Measurements from ENCODE around the gene ARHGDIA.
"Not testable (repeated sequence)": the region's sequence is repeated elsewhere in the genome, so short reads cannot be mapped to it uniquely, and the experiment has no call there.

Gene ARHGDIA

DNA sequence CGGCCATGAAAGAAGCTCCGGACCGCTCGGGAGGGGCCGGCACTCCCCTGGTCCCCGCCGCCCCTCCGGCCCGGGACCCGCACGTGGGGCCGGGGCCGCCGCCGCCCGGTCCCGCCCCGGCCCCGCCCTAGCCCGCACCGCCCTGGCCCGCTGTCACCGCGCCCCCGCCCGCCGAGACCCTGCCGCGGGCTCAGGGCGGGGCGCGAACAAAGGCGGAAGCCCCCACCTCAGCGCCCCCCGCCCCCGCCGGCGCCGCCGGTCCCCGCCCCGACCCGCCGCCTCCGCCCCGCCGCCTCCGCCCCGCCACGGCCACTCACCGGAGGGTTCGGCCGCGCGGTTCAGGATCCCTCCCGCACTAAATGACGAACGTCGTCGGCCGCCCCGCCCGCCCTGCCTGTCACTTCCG is at the start of gene ARHGDIA:
Gene ARHGDIA (minus strand): TSS at position 357 of the 406 bp plus-strand sequence. CDS start 1,407 bp downstream, outside the sequence.
- no peak for DNase-seq (ENCODE audit: low read depth, low spot score)

GRCh38 chr17:81918832-81919545 is 47.9 kb upstream of the ARHGDIA start:
- DNase-seq (ENCODE audit: low read depth, low spot score) = no peak

DNA sequence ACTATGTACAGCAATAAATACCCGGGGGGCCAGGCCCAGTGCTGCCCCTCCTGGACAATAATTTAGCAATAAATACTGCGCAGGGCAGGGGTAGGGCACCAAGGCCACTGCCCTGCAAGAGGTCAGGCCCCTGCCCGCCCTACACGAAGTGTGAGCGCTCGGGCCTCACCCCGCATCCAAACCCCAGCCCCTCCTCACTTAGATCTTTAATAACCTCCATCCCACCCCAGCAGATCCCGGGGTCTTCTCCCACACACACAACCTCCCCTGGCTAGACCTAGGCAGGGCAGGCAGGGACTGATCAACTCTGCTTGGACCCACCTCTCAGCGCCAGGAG is 47.2 kb upstream of the ARHGDIA start:
- DNase-seq (ENCODE audit: low read depth, low spot score) = not testable (repeated sequence)

DNA sequence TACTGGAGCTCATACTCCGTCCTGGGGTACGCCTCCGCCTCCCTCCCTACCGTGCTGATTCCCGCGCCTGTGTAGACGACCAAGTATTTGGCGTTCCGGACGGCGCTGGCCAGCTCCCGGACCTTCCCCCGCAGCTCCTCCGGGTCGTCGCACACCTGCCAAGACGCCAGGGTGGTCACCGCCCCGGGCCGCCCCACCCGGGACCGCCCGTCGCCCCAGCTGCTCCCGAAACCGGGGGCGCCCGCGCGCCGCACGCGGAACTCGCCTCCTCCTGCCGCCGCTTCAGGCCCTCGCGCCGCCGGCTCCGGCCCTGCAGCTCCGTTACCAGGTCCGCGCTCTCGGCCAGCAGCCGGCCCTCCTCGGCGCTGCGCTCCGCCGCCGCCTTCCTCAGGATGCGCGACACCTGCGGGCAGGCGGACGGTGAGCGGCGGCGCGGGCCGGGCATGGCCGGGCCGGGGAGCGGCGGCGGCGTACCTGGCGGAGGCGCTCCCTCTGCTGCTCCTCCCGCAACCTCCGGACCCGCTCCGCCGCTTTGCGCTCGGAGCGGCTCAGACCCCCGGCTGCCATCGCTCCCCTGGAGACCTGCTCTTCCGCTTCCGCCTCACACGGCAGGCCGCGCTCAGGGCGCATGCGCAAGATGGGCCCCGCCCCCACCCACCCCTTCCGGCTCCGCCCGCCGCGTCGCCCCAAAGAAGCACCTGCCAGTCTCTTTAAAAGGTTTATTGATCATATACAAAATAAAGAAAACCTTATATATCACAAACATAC is 46.6 kb upstream of the ARHGDIA start, which contains the start of gene SIRT7:
Gene SIRT7 (minus strand): TSS at position 612 of the 768 bp plus-strand sequence. CDS start 45 bp downstream, at position 567.
- no peak for DNase-seq (ENCODE audit: low read depth, low spot score)

DNA sequence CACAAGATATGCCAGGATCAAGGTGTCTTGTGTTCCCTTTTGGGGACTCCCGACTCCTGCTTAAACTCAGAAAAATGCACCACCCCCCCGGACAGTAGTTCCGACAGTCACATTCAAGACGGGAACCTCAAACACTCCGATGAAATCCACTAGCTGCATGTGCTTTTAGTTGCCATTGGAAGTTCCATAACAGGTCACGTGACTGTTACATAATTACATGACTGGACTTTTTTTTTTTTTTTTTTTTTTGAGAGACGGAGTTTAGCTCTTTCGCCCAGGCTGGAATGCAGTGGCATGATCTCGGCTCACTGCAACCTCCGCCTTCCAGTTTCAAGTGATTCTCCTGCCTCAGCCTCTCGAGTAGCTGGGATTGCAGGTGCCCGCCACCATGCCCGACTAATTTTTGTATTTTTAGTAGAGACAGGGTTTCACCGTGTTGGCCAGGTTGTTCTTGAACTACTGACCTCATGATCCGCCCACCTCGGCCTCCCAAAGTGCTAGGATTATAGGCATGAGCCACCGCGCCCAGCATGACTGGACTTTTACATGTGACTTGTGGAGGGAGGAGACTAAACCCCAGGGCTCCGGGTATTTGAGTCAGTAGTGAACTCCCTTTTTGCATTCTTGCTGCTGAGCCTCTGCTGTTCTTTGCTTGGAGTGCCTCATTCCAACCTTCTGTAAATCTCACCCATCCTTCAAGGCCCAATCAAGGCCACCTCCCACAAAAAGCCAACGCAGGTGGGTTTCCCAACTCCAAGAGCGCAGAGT is 45.3 kb upstream of the ARHGDIA start:
- DNase-seq (ENCODE audit: low read depth, low spot score) = no peak

GRCh38 chr17:81915331-81915730 is 44.2 kb upstream of the ARHGDIA start:
- no peak for DNase-seq (ENCODE audit: low read depth, low spot score)

DNA sequence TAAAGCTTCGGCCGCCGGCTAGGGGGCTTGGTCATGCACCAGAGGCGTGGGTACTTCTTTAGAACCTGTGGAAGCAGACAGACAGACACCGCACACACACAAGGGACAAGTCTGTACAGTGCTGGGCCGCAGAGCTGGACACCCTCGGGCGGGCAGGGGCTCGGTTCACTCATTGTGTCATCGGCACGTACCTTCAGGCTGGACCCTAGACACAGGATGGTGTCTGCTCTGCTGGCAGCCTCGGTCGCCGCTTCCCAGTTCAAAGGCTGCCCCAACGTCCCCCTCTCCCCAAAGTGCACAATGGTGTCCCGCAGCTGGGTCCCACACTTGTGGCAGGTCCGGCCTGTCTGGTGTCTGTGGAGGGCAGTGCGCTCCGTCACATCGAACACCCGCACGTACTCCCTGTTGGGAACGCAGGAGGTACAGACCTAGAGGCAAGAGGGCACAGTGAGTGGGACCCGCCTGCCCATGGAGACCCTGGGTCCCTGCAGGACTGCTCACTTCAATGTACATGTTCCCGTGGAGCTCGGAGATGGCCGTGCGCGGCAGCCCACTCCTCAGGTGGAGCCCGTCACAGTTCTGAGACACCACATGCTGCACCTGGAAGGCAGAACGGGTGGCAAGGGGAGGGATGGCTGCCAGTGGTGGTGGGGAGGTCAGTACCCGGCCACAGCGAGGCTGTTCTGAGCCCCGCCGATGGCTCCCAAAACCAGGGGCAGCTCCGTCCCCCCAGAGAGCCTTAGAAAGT is 43.1 kb upstream of the ARHGDIA start:
- DNase-seq (ENCODE audit: low read depth, low spot score) = no peak

DNA sequence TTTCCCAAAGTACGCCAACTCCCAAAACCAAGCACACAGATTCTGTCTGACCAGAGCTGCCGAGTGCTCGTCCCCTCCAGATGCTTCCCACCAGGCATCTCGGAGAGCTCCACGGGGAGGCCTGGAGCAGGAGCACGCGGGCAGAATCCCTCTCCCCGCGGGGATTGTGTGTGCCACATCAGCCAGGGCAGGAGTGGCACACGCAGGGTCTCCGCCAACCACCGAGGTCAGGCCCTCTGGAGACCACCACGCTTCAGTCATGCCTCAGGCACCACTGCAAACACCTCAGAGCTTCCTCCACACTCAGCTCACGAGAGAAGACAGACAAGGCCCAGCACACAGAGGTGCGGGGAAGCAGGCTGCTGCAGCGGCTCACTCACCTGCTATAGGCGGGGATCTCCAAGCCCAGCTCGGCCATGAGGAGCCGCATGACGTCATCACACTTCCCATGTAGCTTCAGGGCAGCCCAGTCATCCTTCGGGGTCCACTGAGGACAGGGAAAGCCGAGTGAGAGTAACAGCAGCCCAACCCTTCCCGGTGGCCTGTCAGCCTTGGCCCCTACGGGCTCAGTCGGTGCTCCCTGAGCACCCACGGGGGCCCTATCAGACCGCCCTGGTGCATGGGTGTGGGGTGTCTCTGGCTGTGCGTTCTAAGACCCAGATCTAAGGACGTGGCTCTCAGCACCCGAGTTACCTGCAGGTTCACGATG is 42.4 kb upstream of the ARHGDIA start:
- DNase-seq (ENCODE audit: low read depth, low spot score) = no peak

DNA sequence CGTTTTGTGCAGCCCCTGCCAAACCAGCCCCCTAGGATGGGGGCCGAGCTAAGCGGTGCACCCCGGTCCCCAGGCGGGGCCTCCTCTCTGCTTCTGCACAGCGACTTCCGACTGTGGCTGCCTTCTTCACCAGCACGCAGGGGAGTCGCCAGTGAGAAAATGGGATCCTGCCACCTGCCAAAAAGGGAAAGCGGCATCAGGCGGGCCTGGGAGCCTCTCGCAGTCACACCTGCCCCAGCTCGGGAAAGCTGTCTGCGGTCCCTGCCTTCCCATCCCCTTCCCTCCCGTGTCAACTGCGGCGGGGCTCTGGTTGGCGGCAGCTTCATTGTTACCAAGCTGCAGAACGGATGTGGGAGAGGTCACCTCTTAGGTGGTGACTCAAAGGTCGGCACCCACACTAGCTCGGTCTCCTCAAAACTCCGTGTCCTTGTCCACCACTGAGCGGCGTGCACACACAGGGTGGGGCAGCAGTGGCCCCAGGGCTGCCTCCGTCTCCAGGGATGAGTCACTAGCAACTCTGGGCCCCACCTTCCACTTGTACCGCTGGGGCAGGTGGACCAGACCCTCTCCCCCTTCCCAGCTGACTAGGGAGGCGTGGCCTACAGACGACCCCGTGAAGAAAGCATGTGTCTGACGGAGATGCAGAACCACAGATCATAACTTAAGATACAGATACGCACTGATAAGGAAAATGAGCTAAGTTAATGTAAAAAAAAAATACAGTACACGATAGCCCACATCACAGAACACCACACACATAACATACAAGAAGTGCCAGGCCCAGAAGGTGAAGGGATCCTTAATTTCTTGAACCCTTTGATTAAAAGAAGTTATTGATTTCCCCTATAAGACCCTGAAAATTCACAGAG is 41.5 kb upstream of the ARHGDIA start:
- DNase-seq (ENCODE audit: low read depth, low spot score) = no peak

DNA sequence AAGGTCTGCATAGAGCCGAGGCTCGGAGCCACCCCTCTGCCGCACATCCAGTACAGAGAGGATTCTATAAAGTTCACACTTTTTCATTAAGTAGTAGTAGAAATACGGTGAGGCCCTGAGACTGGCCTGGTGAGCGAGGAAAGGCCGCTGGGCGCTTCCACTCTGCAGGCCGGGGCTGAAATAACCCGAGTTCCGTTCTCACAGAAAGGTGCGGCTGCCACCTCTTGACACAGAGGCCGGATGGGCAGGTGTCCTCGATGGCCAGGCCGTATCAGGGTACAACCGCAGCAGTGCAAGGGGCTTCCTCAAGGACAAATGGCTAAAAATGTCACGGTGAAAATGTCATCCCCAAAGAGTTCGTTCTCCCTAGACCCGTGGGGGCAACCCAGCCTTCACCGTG is 40.8 kb upstream of the ARHGDIA start:
- no peak for DNase-seq (ENCODE audit: low read depth, low spot score)

DNA sequence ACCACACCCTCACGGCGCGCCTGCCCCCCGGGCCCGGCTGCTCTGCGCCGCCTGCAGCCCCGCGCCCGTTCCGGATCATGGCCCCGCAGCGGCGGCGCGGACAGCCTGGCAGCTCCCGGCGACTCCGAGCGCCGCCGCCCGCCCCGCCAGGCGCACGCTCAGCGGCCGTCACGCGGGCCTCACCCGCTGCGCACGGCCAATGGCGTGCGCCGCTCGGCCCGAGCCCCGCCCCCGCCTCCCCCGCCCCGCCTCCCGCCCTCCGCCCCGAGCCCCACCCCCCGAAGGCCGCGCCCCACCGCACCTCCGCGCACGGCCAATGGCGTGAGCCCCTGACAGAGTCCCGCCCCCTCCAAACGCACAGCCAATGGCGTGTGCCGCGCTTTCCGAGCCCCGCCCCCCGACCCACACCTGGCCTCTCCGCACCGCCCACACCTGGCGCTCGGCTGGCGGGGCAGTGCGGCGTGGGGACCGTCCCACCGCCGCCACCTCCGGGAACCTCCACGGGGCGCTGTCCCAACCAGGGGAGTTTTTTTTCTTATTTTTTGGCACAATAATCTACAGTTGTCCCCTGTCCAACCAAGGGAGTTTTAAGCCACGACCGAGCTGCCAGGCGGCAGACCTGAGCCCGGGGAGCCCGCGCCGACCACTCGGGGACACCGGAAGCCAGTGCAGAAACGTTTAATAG is 40.3 kb upstream of the ARHGDIA start, which contains the start of gene PCYT2:
Gene PCYT2 (minus strand): TSS at position 123 of the 685 bp plus-strand sequence. CDS start 44 bp downstream, at position 79.
- no peak for DNase-seq (ENCODE audit: low read depth, low spot score)

DNA sequence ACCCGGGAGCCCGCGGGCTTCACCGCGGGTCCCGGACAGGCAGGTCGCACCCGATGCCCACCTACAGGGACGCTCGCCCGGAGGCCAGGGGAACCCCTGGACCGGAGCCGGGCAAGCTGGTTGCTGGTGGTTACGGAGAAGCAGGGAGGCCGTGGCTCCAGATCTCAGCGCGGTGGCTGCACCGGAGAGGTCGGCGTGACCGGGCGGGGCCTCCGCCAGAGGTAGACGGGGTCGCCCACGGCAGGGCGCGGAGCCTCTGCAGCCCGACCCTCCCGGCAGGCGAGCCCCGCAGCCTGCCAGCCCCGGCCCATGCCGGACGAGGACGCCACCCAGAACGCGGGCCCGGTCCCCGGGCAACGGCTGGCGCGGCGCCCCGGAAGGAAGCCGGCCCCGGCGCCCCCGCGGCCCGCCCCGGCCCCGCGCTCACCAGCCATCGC is 39.7 kb upstream of the ARHGDIA start:
- no peak for DNase-seq (ENCODE audit: low read depth, low spot score)

- DNase-seq (ENCODE audit: low read depth, low spot score) = no peak
These were observed 39.1 kb upstream of the ARHGDIA start for GRCh38 chr17:81909966-81910839.

DNA sequence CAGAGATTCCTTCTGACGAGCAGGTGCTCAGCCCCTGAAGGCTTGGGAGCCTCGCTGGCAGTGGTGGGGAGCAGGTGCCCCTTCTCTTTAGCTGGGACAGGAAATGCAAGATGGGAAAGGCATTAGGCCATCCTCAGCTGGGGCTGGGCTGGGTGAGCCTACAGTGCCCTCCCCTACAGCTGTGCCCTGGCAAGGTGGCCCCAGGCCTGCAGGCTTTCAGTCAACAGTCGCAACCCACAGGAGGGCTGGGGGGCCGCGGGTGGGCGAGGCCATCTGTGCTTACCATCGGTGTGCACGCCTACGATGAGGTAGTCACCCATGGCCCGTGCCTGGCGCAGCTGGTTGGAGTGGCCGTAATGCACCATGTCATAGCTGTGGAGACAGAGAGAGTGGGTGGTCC is 38.1 kb upstream of the ARHGDIA start:
- DNase-seq (ENCODE audit: low read depth, low spot score) = no peak

- DNase-seq (ENCODE audit: low read depth, low spot score) = no peak
These were observed 37.7 kb upstream of the ARHGDIA start for GRCh38 chr17:81908793-81909192.

GRCh38 chr17:81907219-81908145 is 36.3 kb upstream of the ARHGDIA start:
- DNase-seq (ENCODE audit: low read depth, low spot score) = no peak

Data from brain pericyte (primary cell).